Heart right ventricle (tissue), 16 donors: Measurements from ENCODE around the gene SMOC1. TPM values are rescaled to one million over a fixed set of nuclear protein-coding genes. Genes with fewer than 3 reads are reported as not detected.

ENCODE experiments used
- ATAC-seq, 8 donors: fragments of 200-7000 bp; cut with Tn5 transposase; one replicate each; pipeline ENCODE4 v1.9.1; 2020; ENCODE audit warnings: mild to moderate bottlenecking in 8 of 8, moderate library complexity in 8 of 8, moderate number of reproducible peaks in 1 of 8
- DNase-seq, 2 donors: peaks; one replicate each; pipeline ENCODE4 v3.0.0-alpha.2; 2020
- H3K27ac ChIP-seq, 10 donors: fragments of 200-600 bp; sonication (generic) in 2 of 10; one replicate each; pipeline versions ENCODE4 v1.5.0 to v1.8.0; 2020 to 2022; ENCODE audit warnings: mild to moderate bottlenecking in 3 of 10
- H3K27me3 ChIP-seq, 7 donors: fragments of 200-600 bp; one replicate each; pipeline ENCODE4 v1.8.0; 2021 to 2022; ENCODE audit warnings: mild to moderate bottlenecking in 2 of 7
- H3K36me3 ChIP-seq, 9 donors: fragments of 200-600 bp; sonication (generic) in 1 of 9; one replicate each; pipeline versions ENCODE4 v1.5.0 to v1.8.0; 2020 to 2022; ENCODE audit warnings: mild to moderate bottlenecking in 2 of 9
- H3K4me1 ChIP-seq, 9 donors: fragments of 200-600 bp; sonication (generic) in 1 of 9; one replicate each; pipeline versions ENCODE4 v1.5.0 to v1.8.0; 2020 to 2022; ENCODE audit warnings: mild to moderate bottlenecking in 4 of 9
- H3K4me3 ChIP-seq, 10 donors: fragments of 200-600 bp; sonication (generic) in 2 of 10; one replicate each; pipeline versions ENCODE4 v1.5.0 to v1.8.0; 2020 to 2022; ENCODE audit warnings: mild to moderate bottlenecking in 7 of 10, moderate library complexity in 2 of 10
- H3K9me3 ChIP-seq, 11 donors: fragments of 200-600 bp in 10 of 11; sonication (generic) in 2 of 11; one replicate each; pipeline versions ENCODE4 v1.5.0 to v1.8.0; 2013 to 2022; ENCODE audit warnings: mild to moderate bottlenecking in 2 of 11, control low read depth in 1 of 11, moderate library complexity in 1 of 11
- CTCF ChIP-seq, 9 donors: fragments of 200-600 bp; sonication (generic) in 2 of 9; IDR thresholded peaks; one replicate each; pipeline versions ENCODE4 v1.5.0 to v1.8.0; 2021 to 2022; ENCODE audit warnings: antibody characterized with exemption in 9 of 9, mild to moderate bottlenecking in 5 of 9, moderate library complexity in 1 of 9
- WGBS, 2 donors: extraction: QIAGEN DNeasy Blood & Tissue Kit; methylation state at CpG; one replicate each; pipeline ENCODE4 v1.1.7; 2013; ENCODE audit warnings: inconsistent platforms in 1 of 2; 5-methylcytosine and 5-hydroxymethylcytosine counted together
- intact Hi-C, 10 donors: fragments of 100-400 bp; cut with DNase I; formaldehyde crosslinking; loops; one replicate each; pipeline versions ENCODE4 v1.11.1 to v1.14.2; 2022
- polyA plus RNA-seq, 2 donors: library from polyadenylated mRNA; stranded (reverse); fragments of 200-250 nt; gene quantifications; one replicate each; pipeline ENCODE4 v1.2.3, GENCODE V29; 2013
- total RNA-seq, 10 donors: library from RNA; stranded (reverse); fragmentation: NEBNext Ultra II Directional in 3 of 10; extraction: Animal tissue kit (Norgen Biotek cat#: 25700) in 3 of 10; gene quantifications; one replicate each; pipeline versions ENCODE4 v1.2.1 to v1.2.4, GENCODE V29; 2021 to 2023
- donor health status: Arrhythmogenic right ventricular cardiomyopathy.
- donor health status: ischemic (EF 13 %, LVEDD 7.1; RV severe dilation, severe dysfunction).
- donor health status: healthy with polysubstance abuse.
- donor health status: DM: no; HTN: yes; CAD: no.
- donor health status: DM: no; HTN: no; CAD: no.
- donor health status: ischemic (EF 25% LVEDD 6.9; RV normal size, moderate dysfunction).
- donor health status: ischemic (EF 25% LVEDD 5.7; RV mildly dilated, moderate dysfunction).
- donor health status: healthy.
- donor health status: DM: yes; HTN: yes; CAD: no.
- donor health status: Ischemic cardiomyopathy.
- donor health status: ischemic (EF 35%, LVEDD 5.7; RV mildly dilated, moderate dysfunction).
- donor health status: nonischemic (EF 11% LVEDD 7.7; RV severe dilation, severe dysfunction).
- donor health status: DM: yes; HTN: yes; CAD: no.
- donor health status: PGD.
- donor health status: ischemic (EF 29% LVEDD 5.4; RV normal size, mild dysfunction).
- donor health status: nonischemic (EF 23%, LVEDD 6.1; RV moderate dilation, normal function).

The SMOC1 gene
- total and polyA plus RNA-seq, 12 donors = 0.15 to 6.8 (median 1.3) TPM

- Histone ChIP-seq H3K4me3 (no peak overlapping the region), H3K27me3 (peaks cover 0 to 29% (median 12%) of the 10 kb centered on the region in 7 donors), H3K27ac (no peak overlapping the region), H3K36me3 (no peaks in the 10 kb centered on the region), H3K9me3 (peaks cover 0 to 2% (median 0%) of the 10 kb centered on the region in 11 donors), H3K4me1 (no peaks in the 10 kb centered on the region)
- no peak for ATAC-seq
- no peak for TF ChIP-seq CTCF (IDR thresholded peaks at IDR 0.05)
- intact Hi-C loops = no loop called here
- no peak for DNase-seq
- 79 to 85% methylated on average over 2 of the region's 2 CpGs for WGBS, 2 donors
Measured at GRCh38 chr14:70033561-70033960, 154.3 kb downstream of the SMOC1 start.

DNA sequence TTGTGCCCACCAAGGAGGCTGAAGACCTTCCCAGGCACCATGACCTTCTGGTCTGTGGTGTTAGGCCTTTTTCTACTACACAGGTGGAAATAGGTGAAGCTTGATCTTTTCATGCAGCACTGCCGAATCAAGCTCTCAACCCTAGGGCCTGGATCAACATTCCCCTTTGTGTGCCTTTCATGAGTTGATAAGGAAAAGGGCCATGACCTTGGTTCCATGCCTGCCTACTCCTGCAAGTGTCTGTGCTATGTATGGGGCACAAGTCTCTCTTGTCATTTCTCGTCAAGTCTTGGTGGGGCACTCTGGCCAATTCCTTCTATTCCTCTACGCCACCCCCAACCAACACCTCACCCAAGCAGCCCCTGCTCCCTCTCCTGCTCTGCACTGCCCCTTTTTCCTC, 155.0 kb downstream of the SMOC1 start:
- no peaks in the 10 kb centered on the region for H3K36me3 ChIP-seq
- 51 to 71% methylated on average over 3 of the region's 3 CpGs for WGBS, 2 donors
- DNase-seq = no peak
- peaks cover 0 to 2% (median 0%) of the 10 kb centered on the region in 11 donors for H3K9me3 ChIP-seq
- intact Hi-C loops = no loop called here
- ATAC-seq = no peak
- peaks cover 0 to 29% (median 5%) of the 10 kb centered on the region in 7 donors for H3K27me3 ChIP-seq
- no peaks in the 10 kb centered on the region for H3K4me1 ChIP-seq
- no peak for TF ChIP-seq CTCF (IDR thresholded peaks at IDR 0.05)
- no peak overlapping the region for H3K4me3 ChIP-seq
- no peak overlapping the region for H3K27ac ChIP-seq

DNA sequence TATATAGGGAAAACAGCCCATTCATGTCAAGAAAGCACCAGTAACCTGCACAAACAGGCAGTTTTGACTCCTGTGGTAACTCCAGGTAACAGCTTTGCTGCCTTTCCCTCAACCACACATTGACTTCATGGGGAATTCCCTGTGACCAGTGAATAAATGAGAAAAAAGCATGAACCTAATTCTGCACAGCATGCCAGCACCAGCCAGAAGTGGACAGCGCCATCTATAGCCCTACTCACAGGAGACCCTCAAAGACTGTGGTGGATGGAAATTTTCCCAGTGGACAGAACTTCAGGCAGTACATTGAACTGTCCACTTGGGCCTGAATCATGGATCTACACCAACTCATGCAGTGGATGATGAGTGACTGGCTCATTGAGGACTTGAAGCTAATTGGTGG, 157.4 kb downstream of the SMOC1 start:
- TF ChIP-seq CTCF (IDR thresholded peaks at IDR 0.05) = no peak
- ATAC-seq (no peak), DNase-seq (no peak)
- 37 to 51% methylated on average over 1 of the region's 1 CpG for WGBS, 2 donors
- Histone ChIP-seq H3K4me3 (no peak overlapping the region), H3K4me1 (no peaks in the 10 kb centered on the region), H3K9me3 (peaks cover 0 to 2% (median 0%) of the 10 kb centered on the region in 11 donors), H3K27ac (no peak overlapping the region), H3K27me3 (peaks cover 0 to 46% (median 14%) of the 10 kb centered on the region in 7 donors), H3K36me3 (no peaks in the 10 kb centered on the region)
- intact Hi-C loops = no loop called here

DNA sequence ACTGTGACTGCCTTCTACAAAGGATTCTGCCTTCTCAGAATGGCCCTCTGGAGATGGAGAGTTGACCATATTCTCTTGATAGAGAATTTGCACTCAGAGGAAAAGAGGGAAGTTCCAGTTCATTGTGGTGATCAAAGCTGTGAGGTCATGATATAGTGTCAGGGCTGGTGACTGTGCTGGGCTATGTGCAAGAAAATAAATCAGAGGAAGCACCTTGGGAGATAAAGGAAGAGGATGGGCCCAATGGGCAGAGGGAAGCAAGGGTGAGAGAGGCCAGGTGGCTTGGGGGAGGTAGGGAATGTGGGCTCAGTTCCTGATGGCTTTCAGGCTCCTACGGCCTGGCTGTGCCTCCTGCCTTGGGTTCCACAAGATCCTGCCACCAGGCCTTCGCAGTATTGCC, 163.8 kb downstream of the SMOC1 start:
- H3K4me3 ChIP-seq = no peak overlapping the region
- intact Hi-C loops = no loop called here
- H3K27me3 ChIP-seq = peaks cover 0 to 67% (median 18%) of the 10 kb centered on the region in 7 donors
- 74 to 81% methylated on average over 2 of the region's 2 CpGs for WGBS, 2 donors
- H3K9me3 ChIP-seq = no peaks in the 10 kb centered on the region
- DNase-seq = no peak
- no peak for ATAC-seq
- peaks cover 0 to 6% (median 0%) of the 10 kb centered on the region in 9 donors for H3K4me1 ChIP-seq
- no peaks in the 10 kb centered on the region for H3K36me3 ChIP-seq
- H3K27ac ChIP-seq = no peak overlapping the region
- no peak for TF ChIP-seq CTCF (IDR thresholded peaks at IDR 0.05)
